ENCODE data around the gene INO80.

DNA sequence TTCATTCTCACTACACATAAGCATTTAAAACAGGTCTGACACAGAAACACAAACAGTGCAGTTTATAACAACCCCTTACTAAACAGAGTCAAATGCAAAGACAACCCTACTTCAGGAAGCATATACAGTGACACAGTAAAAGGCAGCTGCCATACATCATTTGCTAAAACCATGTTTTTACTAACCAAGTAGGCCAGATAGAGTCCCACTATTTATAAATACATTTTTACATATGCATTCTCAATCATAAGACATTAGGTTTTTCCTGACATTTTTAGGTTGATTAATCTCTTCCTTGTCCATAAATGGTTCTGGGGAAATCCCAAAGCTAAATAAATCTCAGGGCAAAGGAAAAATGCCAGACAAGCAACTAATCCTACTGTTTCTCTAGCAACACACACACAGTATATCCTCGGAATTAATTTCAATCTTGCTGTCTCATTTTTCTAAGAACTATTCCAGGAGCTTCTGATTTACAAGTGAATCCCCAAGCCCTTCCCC lies 123.8 kb downstream of the INO80 start:
- TF ChIP-seq EP300 (IDR thresholded peaks at IDR 0.05) = no peak
- TF ChIP-seq POLR2A (IDR thresholded peaks at IDR 0.05) = no peak
- no peak for TF ChIP-seq CTCF (IDR thresholded peaks at IDR 0.05)
- TF ChIP-seq POLR2AphosphoS5 (IDR thresholded peaks at IDR 0.05) = no peak

All from upper lobe of left lung (tissue), 4 donors.